ENCODE data around the gene FAM50A. TPM values are rescaled to one million over a fixed set of nuclear protein-coding genes. Genes with fewer than 3 reads are reported as not detected.

Gene FAM50A
- total RNA-seq, 2 donors from 2014 or later = 24.3 to 41.7 TPM

- H3K27ac ChIP-seq = peak overlapping the region; percentile 87 to 91
- TF ChIP-seq, protein P1, sequence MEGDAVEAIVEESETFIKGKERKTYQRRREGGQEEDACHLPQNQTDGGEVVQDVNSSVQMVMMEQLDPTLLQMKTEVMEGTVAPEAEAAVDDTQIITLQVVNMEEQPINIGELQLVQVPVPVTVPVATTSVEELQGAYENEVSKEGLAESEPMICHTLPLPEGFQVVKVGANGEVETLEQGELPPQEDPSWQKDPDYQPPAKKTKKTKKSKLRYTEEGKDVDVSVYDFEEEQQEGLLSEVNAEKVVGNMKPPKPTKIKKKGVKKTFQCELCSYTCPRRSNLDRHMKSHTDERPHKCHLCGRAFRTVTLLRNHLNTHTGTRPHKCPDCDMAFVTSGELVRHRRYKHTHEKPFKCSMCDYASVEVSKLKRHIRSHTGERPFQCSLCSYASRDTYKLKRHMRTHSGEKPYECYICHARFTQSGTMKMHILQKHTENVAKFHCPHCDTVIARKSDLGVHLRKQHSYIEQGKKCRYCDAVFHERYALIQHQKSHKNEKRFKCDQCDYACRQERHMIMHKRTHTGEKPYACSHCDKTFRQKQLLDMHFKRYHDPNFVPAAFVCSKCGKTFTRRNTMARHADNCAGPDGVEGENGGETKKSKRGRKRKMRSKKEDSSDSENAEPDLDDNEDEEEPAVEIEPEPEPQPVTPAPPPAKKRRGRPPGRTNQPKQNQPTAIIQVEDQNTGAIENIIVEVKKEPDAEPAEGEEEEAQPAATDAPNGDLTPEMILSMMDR (IDR thresholded peaks at IDR 0.05) = no peak
- H3K27me3 ChIP-seq = no peaks in the 10 kb centered on the region
- H3K4me1 ChIP-seq = peaks cover 0 to 21% of the 10 kb centered on the region in 2 donors
- DNase-seq (ENCODE audit: low spot score) = no peak
- H3K9me3 ChIP-seq = no peaks in the 10 kb centered on the region
- H3K4me3 ChIP-seq = peak overlapping the region; percentile 67 to 68
- H3K36me3 ChIP-seq = no peaks in the 10 kb centered on the region
Measured at GRCh38 chrX:154411981-154412340, 32.0 kb upstream of the FAM50A start.

GRCh38 chrX:154412468-154412867 lies 31.5 kb upstream of the FAM50A start:
- DNase-seq (ENCODE audit: low spot score) = no peak
- no peaks in the 10 kb centered on the region for H3K9me3 ChIP-seq
- H3K27me3 ChIP-seq = no peaks in the 10 kb centered on the region
- H3K36me3 ChIP-seq = no peaks in the 10 kb centered on the region
- peak overlapping the region; percentile 87 to 91 for H3K27ac ChIP-seq
- peaks cover 0 to 21% of the 10 kb centered on the region in 2 donors for H3K4me1 ChIP-seq
- TF ChIP-seq, protein P1 (IDR thresholded peaks at IDR 0.05) = no peak
- peak overlapping the region; percentile 67 to 68 for H3K4me3 ChIP-seq

DNA sequence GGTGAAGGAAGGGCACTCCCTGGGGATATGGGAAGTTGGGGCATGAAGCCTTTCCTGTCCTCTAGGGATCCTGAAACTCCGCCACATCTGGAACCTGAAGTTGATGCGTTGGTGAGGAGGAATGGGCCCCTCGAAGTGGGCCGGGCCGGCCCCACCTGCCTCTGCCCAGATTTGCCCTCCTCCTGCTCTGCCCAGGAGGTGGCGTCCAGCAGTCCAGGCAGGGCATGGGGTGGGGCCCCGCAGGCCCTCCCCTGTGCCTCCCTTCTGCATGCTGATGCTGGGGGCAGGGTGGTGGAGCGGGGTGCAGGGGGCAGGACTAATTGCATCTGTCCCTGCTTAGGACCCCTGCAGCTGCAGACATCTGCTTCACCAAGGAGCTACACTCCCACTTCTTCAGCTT lies 30.8 kb upstream of the FAM50A start:
- Histone ChIP-seq H3K27ac (peak overlapping the region in 1 of 2 donors; percentile 91), H3K36me3 (no peaks in the 10 kb centered on the region)
- TF ChIP-seq, protein P1 (IDR thresholded peaks at IDR 0.05) = no peak

DNA sequence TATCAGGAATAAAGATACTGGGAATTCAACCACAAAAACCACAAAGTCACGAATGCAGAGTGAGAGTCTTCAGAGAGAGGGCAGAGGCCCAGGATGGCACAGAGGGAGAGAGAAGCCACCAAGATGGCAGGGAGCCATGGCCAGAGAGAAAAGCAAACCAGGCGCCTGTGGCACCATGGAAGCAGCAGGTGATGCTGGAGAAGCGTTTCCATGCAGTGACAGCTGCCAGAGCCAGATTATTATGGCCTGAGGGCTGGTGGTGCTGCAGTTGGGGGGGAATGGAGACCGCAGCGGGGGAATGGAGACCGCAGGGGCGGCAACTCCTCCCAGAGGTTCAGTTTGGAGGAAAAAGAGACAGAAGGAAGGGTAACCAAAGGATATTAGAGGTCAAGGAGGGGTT lies 26.8 kb upstream of the FAM50A start:
- Histone ChIP-seq H3K4me3 (no peak overlapping the region), H3K4me1 (peaks cover 0 to 21% of the 10 kb centered on the region in 2 donors), H3K36me3 (no peaks in the 10 kb centered on the region), H3K9me3 (no peaks in the 10 kb centered on the region), H3K27me3 (no peaks in the 10 kb centered on the region), H3K27ac (no peak overlapping the region)
- no peak for DNase-seq (ENCODE audit: low spot score)
- TF ChIP-seq, protein P1 (IDR thresholded peaks at IDR 0.05) = no peak

More for the DNA sequence above, 30.8 kb upstream of the FAM50A start:
- H3K4me3 ChIP-seq = no peak overlapping the region
- no peak for DNase-seq (ENCODE audit: low spot score)
- H3K27me3 ChIP-seq = no peaks in the 10 kb centered on the region
- H3K9me3 ChIP-seq = no peaks in the 10 kb centered on the region
- peaks cover 0 to 21% of the 10 kb centered on the region in 2 donors for H3K4me1 ChIP-seq

GRCh38 chrX:154419189-154419588 lies 24.8 kb upstream of the FAM50A start:
- Histone ChIP-seq H3K27ac (peak overlapping the region; percentile 70 to 88), H3K36me3 (no peaks in the 10 kb centered on the region), H3K9me3 (no peaks in the 10 kb centered on the region), H3K4me1 (peaks cover 0 to 9% of the 10 kb centered on the region in 2 donors), H3K4me3 (no peak overlapping the region), H3K27me3 (no peaks in the 10 kb centered on the region)
- no peak for DNase-seq (ENCODE audit: low spot score)
- TF ChIP-seq, protein P1 (IDR thresholded peaks at IDR 0.05) = no peak
